Activated effector memory CD4-positive, alpha-beta T cell treated with Interleukin-2 at 50 U/mL for 16 hours (primary cell): Measurements from ENCODE around the gene SLC22A9.

Experiments
- DNase-seq: peaks from one replicate; pipeline ENCODE4 v3.0.0-alpha.2; 2020

SLC22A9 gene

GRCh38 chr11:63445720-63446119, 76.1 kb downstream of the SLC22A9 start:
- DNase-seq: no peak

- no peak for DNase-seq
These were observed 79.1 kb downstream of the SLC22A9 start for GRCh38 chr11:63448646-63449045.

- no peak for DNase-seq
These were observed 90.0 kb downstream of the SLC22A9 start for GRCh38 chr11:63459586-63459985.
